Erythroblast (primary cell): Measurements from ENCODE around the gene RIN3.

Source experiments
- GATA1 ChIP-seq: IDR thresholded peaks from 2 replicates; pipeline ENCODE4 v1.6.1; 2011; ENCODE audit warnings: low read depth, mild to moderate bottlenecking, control low read depth, low read length, moderate library complexity
- POLR2A ChIP-seq: IDR thresholded peaks from 2 replicates; pipeline ENCODE4 v1.6.1; 2011; ENCODE audit warnings: mild to moderate bottlenecking, low read length

DNA sequence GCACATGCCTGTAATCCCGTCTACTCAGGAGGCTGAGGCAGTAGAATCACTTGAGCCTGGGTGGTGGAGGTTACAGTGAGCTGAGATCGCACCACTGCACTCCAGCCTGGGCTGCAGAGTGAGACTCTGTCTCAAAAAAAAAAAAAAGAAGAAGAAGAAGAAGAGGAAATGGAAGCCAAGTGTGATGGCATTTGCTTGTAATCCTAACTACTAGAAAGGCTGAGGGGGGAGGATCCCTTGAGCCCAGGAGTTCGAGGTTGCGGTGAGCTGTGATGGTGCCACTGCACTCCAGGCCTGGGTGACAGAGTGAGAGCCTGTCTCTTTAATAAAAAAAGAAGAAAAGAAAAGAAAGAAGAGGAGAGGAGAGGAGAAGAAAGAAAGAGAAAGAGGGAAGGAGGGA is 182.8 kb downstream of the RIN3 start:
- TF ChIP-seq POLR2A (no peak), GATA1 (no peak)
